ENCODE data around the gene CKS2.

GRCh38 chr9:89353989-89354388 lies 43.0 kb downstream of the CKS2 start:
- TF ChIP-seq MXI1 (conservative IDR thresholded peaks at IDR 0.05; ENCODE audit: poor library complexity, severe bottlenecking) (no peak), CTCF (IDR thresholded peaks at IDR 0.05; ENCODE audit: poor library complexity, severe bottlenecking) (no peak)
